Uterus (tissue), 2 donors: ENCODE measurements around the gene TOP1.

Source experiments
- POLR2A ChIP-seq, 2 donors: fragments of 450-650 bp; IDR thresholded peaks; one replicate each; pipeline ENCODE4 v1.6.1; 2016; ENCODE audit warnings: antibody characterized with exemption in 2 of 2, mild to moderate bottlenecking in 1 of 2, moderate library complexity in 1 of 2
- TF ChIP-seq, protein P1 (sequence below), 4 experiments: fragments of 200-600 bp in 2 of 4; fragments of 450-650 bp in 2 of 4; sonication (generic) in 2 of 4; IDR thresholded peaks; one replicate each; pipeline ENCODE4 v1.5.1; 2016 to 2019; ENCODE audit warnings: antibody characterized with exemption in 4 of 4, mild to moderate bottlenecking in 2 of 4, moderate library complexity in 1 of 4

DNA sequence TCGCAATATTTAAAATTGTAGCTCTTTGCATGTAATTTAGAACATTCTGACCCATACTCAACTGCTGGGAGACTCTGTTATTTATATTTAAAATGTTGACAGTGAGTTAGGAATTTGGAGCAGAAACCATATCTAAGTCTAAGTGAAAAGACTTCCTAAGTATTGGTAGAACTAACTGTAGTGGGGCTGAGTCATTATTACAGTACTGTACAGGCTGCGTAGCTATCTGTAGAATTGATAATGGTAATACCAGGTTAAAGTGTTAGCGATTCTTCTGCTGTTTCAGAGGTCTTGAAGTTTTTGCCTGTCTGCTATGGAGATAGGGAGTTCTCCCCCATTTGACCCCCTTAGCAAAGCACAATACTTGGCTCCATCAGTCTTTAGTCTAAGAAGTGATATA lies 3.6 kb downstream of the TOP1 start:
- TF ChIP-seq, protein P1, sequence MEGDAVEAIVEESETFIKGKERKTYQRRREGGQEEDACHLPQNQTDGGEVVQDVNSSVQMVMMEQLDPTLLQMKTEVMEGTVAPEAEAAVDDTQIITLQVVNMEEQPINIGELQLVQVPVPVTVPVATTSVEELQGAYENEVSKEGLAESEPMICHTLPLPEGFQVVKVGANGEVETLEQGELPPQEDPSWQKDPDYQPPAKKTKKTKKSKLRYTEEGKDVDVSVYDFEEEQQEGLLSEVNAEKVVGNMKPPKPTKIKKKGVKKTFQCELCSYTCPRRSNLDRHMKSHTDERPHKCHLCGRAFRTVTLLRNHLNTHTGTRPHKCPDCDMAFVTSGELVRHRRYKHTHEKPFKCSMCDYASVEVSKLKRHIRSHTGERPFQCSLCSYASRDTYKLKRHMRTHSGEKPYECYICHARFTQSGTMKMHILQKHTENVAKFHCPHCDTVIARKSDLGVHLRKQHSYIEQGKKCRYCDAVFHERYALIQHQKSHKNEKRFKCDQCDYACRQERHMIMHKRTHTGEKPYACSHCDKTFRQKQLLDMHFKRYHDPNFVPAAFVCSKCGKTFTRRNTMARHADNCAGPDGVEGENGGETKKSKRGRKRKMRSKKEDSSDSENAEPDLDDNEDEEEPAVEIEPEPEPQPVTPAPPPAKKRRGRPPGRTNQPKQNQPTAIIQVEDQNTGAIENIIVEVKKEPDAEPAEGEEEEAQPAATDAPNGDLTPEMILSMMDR (IDR thresholded peaks at IDR 0.05): no peak
- TF ChIP-seq POLR2A (IDR thresholded peaks at IDR 0.05): no peak
